H1 (cell line): ENCODE data around the gene PLK3. TPM values are rescaled to one million over a fixed set of nuclear protein-coding genes. Genes with fewer than 3 reads are reported as not detected.

Experiments used
- CREB1 ChIP-seq: IDR thresholded peaks from 2 replicates; pipeline ENCODE4 v1.6.1; 2012; ENCODE audit warnings: inconsistent platforms
- GABPA ChIP-seq: IDR thresholded peaks from 2 replicates; pipeline ENCODE4 v1.6.1; 2011; ENCODE audit warnings: mild to moderate bottlenecking, low read length, moderate library complexity, borderline replicate concordance; ENCODE audit not compliant: insufficient read depth
- GTF2F1 ChIP-seq: IDR thresholded peaks from 2 replicates; pipeline ENCODE4 v1.6.1; 2012; ENCODE audit warnings: low read depth, low read length, improper control_type of control experiment, borderline replicate concordance
- JUND ChIP-seq: IDR thresholded peaks from 2 replicates; pipeline ENCODE4 v1.6.1; 2011; ENCODE audit warnings: mild to moderate bottlenecking, improper control_type of control experiment, low read length
- SIRT6 ChIP-seq: IDR thresholded peaks from one replicate; pipeline ENCODE4 v1.7.1; 2012; ENCODE audit warnings: low read length, inconsistent platforms
- TAF1 ChIP-seq: IDR thresholded peaks from 2 replicates; pipeline ENCODE4 v1.6.1; 2011; ENCODE audit warnings: mild to moderate bottlenecking, low read depth, low read length
- polyA plus RNA-seq, 7 experiments: library from polyadenylated mRNA; depleted of rRNA in 3 of 7; stranded (reverse) in 5 of 7; unstranded in 2 of 7; fragments of >200 nt in 5 of 7; fragments of 200-250 nt in 2 of 7; gene quantifications; 1 replicate in 5 of 7; 2 replicates in 1 of 7; 4 replicates in 1 of 7; pipeline versions ENCODE4 v1.2.1 to v1.2.3, GENCODE V29; 2011 to 2013; ENCODE audit warnings: missing spikeins in 2 of 7, mixed read lengths in 2 of 7
- total RNA-seq: library from RNA; stranded (reverse); fragmentation: NEBNext Ultra II Directional; extraction: Animal tissue kit (Norgen Biotek cat#: 25700); gene quantifications from 2 replicates; pipeline ENCODE4 v1.2.1, GENCODE V29; 2021
- TF ChIP-seq, protein P1 (sequence below): IDR thresholded peaks from 2 replicates; pipeline ENCODE4 v1.6.1; 2012; ENCODE audit warnings: inconsistent platforms
- TF ChIP-seq, protein P2 (sequence below): fragments of 300-600 bp; sonication (generic); IDR thresholded peaks from 2 replicates; pipeline ENCODE4 v1.7.1; 2012; ENCODE audit warnings: low read length, moderate library complexity, mild to moderate bottlenecking, inconsistent platforms; ENCODE audit not compliant: insufficient replicate concordance

The PLK3 gene
- total and polyA plus RNA-seq, 2 of the 8 experiments (the other 6 are each of a cell fraction or from before 2014, with no cell fraction given), result 7.9 to 12.3 TPM

DNA sequence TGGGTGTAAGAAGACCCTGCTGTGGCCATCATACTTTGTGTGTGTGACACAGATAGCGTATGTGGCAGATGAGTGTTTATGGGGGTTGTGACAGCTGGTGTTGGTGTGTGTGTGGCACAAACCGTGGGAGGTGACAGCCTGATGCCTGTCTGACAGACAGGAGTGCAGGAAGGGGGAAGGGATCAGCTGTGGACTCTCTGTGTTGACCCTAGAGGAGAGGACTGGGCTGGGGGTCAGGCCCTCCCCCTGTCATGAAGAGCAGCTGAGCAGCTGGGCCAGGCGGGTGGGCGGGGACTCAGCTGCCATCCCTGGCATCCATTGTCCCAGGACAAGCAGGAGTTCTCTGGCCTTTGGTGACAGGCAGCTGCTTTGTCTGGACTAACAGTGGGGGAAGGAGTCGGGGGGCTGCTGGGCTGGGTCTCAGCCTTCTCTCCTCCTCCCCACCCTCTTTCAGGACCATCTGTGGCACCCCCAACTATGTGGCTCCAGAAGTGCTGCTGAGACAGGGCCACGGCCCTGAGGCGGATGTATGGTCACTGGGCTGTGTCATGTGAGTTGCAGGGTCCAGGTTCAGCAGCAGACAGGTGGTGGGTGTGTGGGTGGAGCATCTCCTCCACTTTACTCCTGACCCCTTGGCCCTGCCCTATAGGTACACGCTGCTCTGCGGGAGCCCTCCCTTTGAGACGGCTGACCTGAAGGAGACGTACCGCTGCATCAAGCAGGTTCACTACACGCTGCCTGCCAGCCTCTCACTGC, 2.3 kb downstream of the PLK3 start (continued):
- TF ChIP-seq GTF2F1 (no peak), TAF1 (no peak), JUND (no peak), SIRT6 (no peak), GABPA (no peak), CREB1 (no peak)
- TF ChIP-seq, protein P1, sequence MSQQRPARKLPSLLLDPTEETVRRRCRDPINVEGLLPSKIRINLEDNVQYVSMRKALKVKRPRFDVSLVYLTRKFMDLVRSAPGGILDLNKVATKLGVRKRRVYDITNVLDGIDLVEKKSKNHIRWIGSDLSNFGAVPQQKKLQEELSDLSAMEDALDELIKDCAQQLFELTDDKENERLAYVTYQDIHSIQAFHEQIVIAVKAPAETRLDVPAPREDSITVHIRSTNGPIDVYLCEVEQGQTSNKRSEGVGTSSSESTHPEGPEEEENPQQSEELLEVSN, result no peak
- TF ChIP-seq, protein P2, sequence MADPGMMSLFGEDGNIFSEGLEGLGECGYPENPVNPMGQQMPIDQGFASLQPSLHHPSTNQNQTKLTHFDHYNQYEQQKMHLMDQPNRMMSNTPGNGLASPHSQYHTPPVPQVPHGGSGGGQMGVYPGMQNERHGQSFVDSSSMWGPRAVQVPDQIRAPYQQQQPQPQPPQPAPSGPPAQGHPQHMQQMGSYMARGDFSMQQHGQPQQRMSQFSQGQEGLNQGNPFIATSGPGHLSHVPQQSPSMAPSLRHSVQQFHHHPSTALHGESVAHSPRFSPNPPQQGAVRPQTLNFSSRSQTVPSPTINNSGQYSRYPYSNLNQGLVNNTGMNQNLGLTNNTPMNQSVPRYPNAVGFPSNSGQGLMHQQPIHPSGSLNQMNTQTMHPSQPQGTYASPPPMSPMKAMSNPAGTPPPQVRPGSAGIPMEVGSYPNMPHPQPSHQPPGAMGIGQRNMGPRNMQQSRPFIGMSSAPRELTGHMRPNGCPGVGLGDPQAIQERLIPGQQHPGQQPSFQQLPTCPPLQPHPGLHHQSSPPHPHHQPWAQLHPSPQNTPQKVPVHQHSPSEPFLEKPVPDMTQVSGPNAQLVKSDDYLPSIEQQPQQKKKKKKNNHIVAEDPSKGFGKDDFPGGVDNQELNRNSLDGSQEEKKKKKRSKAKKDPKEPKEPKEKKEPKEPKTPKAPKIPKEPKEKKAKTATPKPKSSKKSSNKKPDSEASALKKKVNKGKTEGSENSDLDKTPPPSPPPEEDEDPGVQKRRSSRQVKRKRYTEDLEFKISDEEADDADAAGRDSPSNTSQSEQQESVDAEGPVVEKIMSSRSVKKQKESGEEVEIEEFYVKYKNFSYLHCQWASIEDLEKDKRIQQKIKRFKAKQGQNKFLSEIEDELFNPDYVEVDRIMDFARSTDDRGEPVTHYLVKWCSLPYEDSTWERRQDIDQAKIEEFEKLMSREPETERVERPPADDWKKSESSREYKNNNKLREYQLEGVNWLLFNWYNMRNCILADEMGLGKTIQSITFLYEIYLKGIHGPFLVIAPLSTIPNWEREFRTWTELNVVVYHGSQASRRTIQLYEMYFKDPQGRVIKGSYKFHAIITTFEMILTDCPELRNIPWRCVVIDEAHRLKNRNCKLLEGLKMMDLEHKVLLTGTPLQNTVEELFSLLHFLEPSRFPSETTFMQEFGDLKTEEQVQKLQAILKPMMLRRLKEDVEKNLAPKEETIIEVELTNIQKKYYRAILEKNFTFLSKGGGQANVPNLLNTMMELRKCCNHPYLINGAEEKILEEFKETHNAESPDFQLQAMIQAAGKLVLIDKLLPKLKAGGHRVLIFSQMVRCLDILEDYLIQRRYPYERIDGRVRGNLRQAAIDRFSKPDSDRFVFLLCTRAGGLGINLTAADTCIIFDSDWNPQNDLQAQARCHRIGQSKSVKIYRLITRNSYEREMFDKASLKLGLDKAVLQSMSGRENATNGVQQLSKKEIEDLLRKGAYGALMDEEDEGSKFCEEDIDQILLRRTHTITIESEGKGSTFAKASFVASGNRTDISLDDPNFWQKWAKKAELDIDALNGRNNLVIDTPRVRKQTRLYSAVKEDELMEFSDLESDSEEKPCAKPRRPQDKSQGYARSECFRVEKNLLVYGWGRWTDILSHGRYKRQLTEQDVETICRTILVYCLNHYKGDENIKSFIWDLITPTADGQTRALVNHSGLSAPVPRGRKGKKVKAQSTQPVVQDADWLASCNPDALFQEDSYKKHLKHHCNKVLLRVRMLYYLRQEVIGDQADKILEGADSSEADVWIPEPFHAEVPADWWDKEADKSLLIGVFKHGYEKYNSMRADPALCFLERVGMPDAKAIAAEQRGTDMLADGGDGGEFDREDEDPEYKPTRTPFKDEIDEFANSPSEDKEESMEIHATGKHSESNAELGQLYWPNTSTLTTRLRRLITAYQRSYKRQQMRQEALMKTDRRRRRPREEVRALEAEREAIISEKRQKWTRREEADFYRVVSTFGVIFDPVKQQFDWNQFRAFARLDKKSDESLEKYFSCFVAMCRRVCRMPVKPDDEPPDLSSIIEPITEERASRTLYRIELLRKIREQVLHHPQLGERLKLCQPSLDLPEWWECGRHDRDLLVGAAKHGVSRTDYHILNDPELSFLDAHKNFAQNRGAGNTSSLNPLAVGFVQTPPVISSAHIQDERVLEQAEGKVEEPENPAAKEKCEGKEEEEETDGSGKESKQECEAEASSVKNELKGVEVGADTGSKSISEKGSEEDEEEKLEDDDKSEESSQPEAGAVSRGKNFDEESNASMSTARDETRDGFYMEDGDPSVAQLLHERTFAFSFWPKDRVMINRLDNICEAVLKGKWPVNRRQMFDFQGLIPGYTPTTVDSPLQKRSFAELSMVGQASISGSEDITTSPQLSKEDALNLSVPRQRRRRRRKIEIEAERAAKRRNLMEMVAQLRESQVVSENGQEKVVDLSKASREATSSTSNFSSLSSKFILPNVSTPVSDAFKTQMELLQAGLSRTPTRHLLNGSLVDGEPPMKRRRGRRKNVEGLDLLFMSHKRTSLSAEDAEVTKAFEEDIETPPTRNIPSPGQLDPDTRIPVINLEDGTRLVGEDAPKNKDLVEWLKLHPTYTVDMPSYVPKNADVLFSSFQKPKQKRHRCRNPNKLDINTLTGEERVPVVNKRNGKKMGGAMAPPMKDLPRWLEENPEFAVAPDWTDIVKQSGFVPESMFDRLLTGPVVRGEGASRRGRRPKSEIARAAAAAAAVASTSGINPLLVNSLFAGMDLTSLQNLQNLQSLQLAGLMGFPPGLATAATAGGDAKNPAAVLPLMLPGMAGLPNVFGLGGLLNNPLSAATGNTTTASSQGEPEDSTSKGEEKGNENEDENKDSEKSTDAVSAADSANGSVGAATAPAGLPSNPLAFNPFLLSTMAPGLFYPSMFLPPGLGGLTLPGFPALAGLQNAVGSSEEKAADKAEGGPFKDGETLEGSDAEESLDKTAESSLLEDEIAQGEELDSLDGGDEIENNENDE, result no peak
